Pancreas (tissue), 10 donors: ENCODE data around the gene CPSF4L. TPM values are rescaled to one million over a fixed set of nuclear protein-coding genes. Genes with fewer than 3 reads are reported as not detected.

Experiments
- ATAC-seq, 4 donors: fragments of 200-7000 bp; cut with Tn5 transposase; one replicate each; pipeline versions ENCODE4 v1.8.0 to v1.9.1; 2020; ENCODE audit warnings: mild to moderate bottlenecking in 4 of 4, moderate library complexity in 4 of 4
- DNase-seq, 6 donors: peaks; one replicate each; pipeline ENCODE4 v3.0.0-alpha.2; 2020
- FAIRE-seq: peaks from 2 replicates; lab custom pipeline; 2012; peaks lifted over from hg19 to GRCh38; lab: Jason Lieb, UNC
- H3K27ac ChIP-seq, 4 donors: fragments of 200-600 bp; sonication (generic); 1 replicate in 3 of 4; 2 replicates in 1 of 4; pipeline versions ENCODE4 v1.5.0 to v1.8.0; 2020
- H3K27me3 ChIP-seq, 4 donors: fragments of 200-600 bp; one replicate each; pipeline ENCODE4 v1.8.0; 2021
- H3K36me3 ChIP-seq, 3 donors: fragments of 200-600 bp; sonication (generic) in 1 of 3; one replicate each; pipeline versions ENCODE4 v1.5.0 to v1.8.0; 2020 to 2021
- H3K4me1 ChIP-seq, 3 donors: fragments of 200-600 bp; one replicate each; pipeline ENCODE4 v1.8.0; 2021
- H3K4me3 ChIP-seq, 4 donors: fragments of 200-600 bp; sonication (generic) in 2 of 4; one replicate each; pipeline versions ENCODE4 v1.5.0 to v1.8.0; 2020 to 2021
- H3K9me3 ChIP-seq, 4 donors: fragments of 200-600 bp; one replicate each; pipeline ENCODE4 v1.8.0; 2021
- WGBS, 2 donors: extraction: QIAGEN DNeasy Blood & Tissue Kit; methylation state at CpG; one replicate each; pipeline ENCODE4 v1.1.7; 2013; 5-methylcytosine and 5-hydroxymethylcytosine counted together
- intact Hi-C, 3 donors: fragments of 100-400 bp; cut with DNase I; formaldehyde crosslinking; loops; one replicate each; pipeline versions ENCODE4 v1.11.1 to v1.14.2; 2022
- polyA plus RNA-seq, 2 donors: library from polyadenylated mRNA; stranded (reverse); fragments of 200-250 nt; gene quantifications; one replicate each; pipeline ENCODE4 v1.2.3, GENCODE V29; 2013
- total RNA-seq, 6 donors: library from RNA; stranded (reverse); fragmentation: NEBNext Ultra II Directional in 4 of 6; extraction: Animal tissue kit (Norgen Biotek cat#: 25700) in 4 of 6; gene quantifications; one replicate each; pipeline versions ENCODE4 v1.2.1 to v1.2.4, GENCODE V29; 2021 to 2023
- TF ChIP-seq, protein P1 (sequence below), 4 donors: fragments of 200-600 bp; sonication (generic) in 3 of 4; IDR thresholded peaks; one replicate each; pipeline versions ENCODE4 v1.5.0 to v1.8.0; 2021; ENCODE audit warnings: antibody characterized with exemption in 4 of 4
- donor health status: healthy with polysubstance abuse.
- donor health status: DM: no; HTN: no; CAD: no; lungs with moderate emphysema.
- donor health status: DM: no; HTN: no; CAD: no.
- donor health status: control.
- donor health status: control.
- donor health status: Bipolar disorder and iron deficiency.
- donor health status: DM: yes; HTN: yes; CAD: no.
- donor health status: DM: no; HTN: no; CAD: no.
- donor health status: DM: no; HTN: no; CAD: no.
- donor health status: DM: yes; HTN: yes; CAD: no.

Gene CPSF4L
- total and polyA plus RNA-seq, 8 donors: 0.19 to 0.67 (median 0.21) TPM; not detected in 4

DNA sequence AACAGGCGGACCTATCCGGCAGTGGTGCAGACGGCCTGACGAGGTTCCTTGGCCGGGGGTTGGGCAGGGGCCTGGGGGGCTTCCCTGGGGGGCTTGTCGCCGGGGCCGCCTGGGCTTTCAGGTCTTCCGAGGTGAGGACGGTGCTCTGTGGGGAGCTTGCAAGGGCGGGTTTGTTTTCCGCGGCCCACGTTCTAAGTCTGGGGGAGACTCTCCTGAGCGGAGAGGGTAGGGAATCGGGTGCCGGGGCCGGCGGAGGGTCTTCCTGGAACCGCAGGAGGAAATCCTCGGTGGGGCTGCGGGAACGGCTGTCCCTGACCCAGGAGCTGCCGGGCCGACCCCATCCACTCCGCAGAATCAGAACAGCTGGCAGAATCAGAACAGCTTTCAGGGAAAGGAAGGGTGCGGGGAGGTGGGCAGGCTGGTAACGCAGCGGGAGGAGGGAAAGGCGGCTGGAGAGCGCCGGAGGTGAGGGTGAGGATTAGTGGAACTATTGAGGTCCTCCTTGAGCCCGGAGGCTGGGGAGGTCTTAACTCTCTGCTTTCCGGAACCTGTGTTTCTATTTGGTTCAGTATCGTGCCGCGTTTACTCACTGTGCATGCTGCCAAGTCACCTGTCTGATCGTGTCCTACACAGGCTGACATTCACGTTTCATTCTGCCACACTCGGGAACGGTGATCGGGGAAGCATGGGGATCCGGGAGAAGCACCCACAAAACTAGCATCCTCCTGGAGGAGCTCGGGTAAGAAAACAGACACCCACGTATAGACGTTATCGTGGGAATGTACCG is 28.9 kb downstream of the CPSF4L start:
- Histone ChIP-seq H3K9me3 (no peaks in the 10 kb centered on the region), H3K4me1 (peaks cover 14 to 32% (median 30%) of the 10 kb centered on the region in 3 donors), H3K36me3 (peaks cover 0 to 6% (median 6%) of the 10 kb centered on the region in 3 donors), H3K4me3 (peak overlapping the region; percentile 98 to 100 (median 99)), H3K27me3 (no peaks in the 10 kb centered on the region), H3K27ac (peak overlapping the region; percentile 71 to 84 (median 81))
- FAIRE-seq: no peak
- WGBS, 2 donors: 0 to 1% methylated on average over 48 of the region's 48 CpGs
- intact Hi-C loops: loop anchor here in 1 of 3 donors (10.0 kb wide), 1 partner anchor 508 kb away; no protein-coding TSS in a partner anchor
- TF ChIP-seq, protein P1, sequence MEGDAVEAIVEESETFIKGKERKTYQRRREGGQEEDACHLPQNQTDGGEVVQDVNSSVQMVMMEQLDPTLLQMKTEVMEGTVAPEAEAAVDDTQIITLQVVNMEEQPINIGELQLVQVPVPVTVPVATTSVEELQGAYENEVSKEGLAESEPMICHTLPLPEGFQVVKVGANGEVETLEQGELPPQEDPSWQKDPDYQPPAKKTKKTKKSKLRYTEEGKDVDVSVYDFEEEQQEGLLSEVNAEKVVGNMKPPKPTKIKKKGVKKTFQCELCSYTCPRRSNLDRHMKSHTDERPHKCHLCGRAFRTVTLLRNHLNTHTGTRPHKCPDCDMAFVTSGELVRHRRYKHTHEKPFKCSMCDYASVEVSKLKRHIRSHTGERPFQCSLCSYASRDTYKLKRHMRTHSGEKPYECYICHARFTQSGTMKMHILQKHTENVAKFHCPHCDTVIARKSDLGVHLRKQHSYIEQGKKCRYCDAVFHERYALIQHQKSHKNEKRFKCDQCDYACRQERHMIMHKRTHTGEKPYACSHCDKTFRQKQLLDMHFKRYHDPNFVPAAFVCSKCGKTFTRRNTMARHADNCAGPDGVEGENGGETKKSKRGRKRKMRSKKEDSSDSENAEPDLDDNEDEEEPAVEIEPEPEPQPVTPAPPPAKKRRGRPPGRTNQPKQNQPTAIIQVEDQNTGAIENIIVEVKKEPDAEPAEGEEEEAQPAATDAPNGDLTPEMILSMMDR (IDR thresholded peaks at IDR 0.05): no peak
- ATAC-seq: peak; percentile 46 to 63 (median 58)
- peak; percentile 32 to 83 (median 56) for DNase-seq

DNA sequence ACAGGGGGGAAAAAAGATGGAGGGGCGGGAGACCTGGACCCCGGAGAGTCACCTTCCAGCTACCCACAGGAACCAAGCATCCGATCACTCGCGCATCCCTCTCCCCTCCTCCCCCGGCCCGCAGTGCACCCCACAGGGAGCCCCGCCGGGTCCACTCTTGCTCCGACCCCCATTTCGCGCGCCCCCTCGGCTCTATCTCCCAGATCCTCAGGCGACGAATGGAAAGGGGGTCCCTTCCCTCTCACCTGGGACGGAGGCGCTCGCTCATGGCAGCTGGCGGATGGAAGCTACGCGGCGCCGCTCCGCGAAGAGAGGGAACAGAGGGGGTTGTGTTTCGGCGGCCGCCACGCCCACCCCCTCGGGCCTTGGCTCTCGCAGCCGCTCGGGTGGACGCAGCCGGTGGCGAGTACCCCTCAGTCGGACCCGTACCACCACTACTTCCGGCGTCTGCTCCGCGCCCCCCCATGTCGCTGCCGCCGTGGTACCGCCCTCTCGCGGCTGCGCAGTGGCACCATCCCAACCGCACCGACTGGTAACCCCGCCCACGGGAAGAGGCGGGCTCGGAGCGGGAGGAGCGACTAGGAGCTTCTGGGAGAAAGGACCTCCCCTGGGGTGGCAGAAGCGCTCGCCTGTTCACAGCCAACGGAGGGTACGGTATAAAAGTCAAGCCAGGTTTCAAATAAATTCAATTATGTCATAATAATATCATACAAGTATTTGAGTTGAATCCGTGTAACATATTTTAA is 29.7 kb downstream of the CPSF4L start:
- WGBS, 2 donors: 1% methylated on average over 53 to 63 of the region's 63 CpGs
- peaks cover 0 to 6% (median 6%) of the 10 kb centered on the region in 3 donors for H3K36me3 ChIP-seq
- H3K4me1 ChIP-seq: peaks cover 16 to 39% (median 38%) of the 10 kb centered on the region in 3 donors
- peak; percentile 93 to 97 (median 94) for ATAC-seq
- no peaks in the 10 kb centered on the region for H3K9me3 ChIP-seq
- peak overlapping the region; percentile 71 to 84 (median 81) for H3K27ac ChIP-seq
- H3K4me3 ChIP-seq: peak overlapping the region; percentile 98 to 100 (median 99)
- no peak for FAIRE-seq
- intact Hi-C loops: loop anchor here in 1 of 3 donors (10.0 kb wide), 1 partner anchor 507 kb away; no protein-coding TSS in a partner anchor
- DNase-seq: peak; percentile 93 to 99 (median 96)
- no peaks in the 10 kb centered on the region for H3K27me3 ChIP-seq
- TF ChIP-seq, protein P1 (IDR thresholded peaks at IDR 0.05): peak in 3 of 4 donors; percentile 11 to 42 (median 41)

DNA sequence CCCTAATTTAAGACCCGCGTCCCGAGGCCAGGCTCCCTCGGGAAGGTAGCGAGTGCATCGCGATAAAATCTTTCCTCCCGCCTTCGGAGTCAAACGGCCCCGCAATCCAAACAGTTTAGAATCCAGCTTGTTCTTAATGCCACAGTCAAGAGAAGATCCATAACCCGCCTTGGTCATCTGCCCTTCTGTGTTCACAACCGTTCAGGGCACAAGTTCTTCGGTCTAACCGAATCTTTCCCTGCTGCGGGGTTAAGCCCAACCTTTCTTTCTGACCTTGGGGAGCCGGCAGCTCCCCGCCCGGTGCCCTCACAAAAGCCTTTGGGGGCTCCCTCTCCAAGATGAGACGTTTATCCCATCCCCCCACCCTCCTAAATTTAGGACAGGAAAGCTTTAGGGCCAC is 30.3 kb downstream of the CPSF4L start:
- DNase-seq (peak in 1 of 6 donors; percentile 18), ATAC-seq (no peak), FAIRE-seq (no peak)
- Histone ChIP-seq H3K4me1 (peaks cover 16 to 43% (median 43%) of the 10 kb centered on the region in 3 donors), H3K27ac (peak overlapping the region in 3 of 4 donors; percentile 71 to 83 (median 79)), H3K36me3 (peaks cover 0 to 6% (median 3%) of the 10 kb centered on the region in 3 donors), H3K9me3 (no peaks in the 10 kb centered on the region), H3K4me3 (peak overlapping the region; percentile 98 to 100 (median 99)), H3K27me3 (no peaks in the 10 kb centered on the region)
- WGBS, 2 donors: 0 to 1% methylated on average over 20 of the region's 20 CpGs
- TF ChIP-seq, protein P1 (IDR thresholded peaks at IDR 0.05): no peak
- intact Hi-C loops: loop anchor here in 1 of 3 donors (10.0 kb wide), 1 partner anchor 507 kb away; no protein-coding TSS in a partner anchor

DNA sequence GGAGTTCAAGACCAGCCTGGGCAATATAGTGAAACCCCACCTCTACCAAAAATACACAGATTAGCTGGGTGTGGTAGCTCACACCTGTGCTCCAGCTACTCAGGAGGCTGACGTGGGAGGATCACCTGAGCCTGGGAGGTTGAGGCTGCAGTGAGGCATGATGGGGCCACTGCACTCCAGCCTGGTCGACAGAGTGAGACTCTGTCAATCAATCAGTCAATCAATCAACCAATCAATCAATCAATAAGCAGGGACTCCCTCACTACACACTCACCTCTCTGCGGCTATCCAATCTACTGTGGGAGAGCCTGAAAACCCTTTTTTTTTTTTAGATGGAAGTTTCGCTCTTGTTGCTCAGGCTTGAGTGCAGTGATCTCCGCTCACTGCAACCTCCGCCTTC is 31.6 kb downstream of the CPSF4L start:
- 85 to 91% methylated on average over 6 of the region's 6 CpGs for WGBS, 2 donors
- Histone ChIP-seq H3K4me3 (no peak overlapping the region), H3K9me3 (no peaks in the 10 kb centered on the region), H3K27me3 (no peaks in the 10 kb centered on the region), H3K4me1 (peaks cover 16 to 44% (median 43%) of the 10 kb centered on the region in 3 donors), H3K27ac (no peak overlapping the region), H3K36me3 (no peaks in the 10 kb centered on the region)
- intact Hi-C loops: loop anchor here in 1 of 3 donors (10.0 kb wide), 1 partner anchor 505 kb away; no protein-coding TSS in a partner anchor
- FAIRE-seq (no peak), ATAC-seq (no peak), DNase-seq (no peak)
- TF ChIP-seq, protein P1 (IDR thresholded peaks at IDR 0.05): no peak
